Stimulated activated CD4-positive, alpha-beta T cell treated with anti-CD3 and anti-CD28 coated beads, TNF-alpha, amount 100 ng/mL, for 48 hours (primary cell): ENCODE results near the gene CWC15.
"Not testable (repeated sequence)": the region's sequence is repeated elsewhere in the genome, so short reads cannot be mapped to it uniquely, and the experiment has no call there.

Experiments
- DNase-seq, 3 donors: peaks; one replicate each; pipeline ENCODE4 v3.0.0-alpha.2; 2020; ENCODE audit warnings: low read depth in 3 of 3

The CWC15 gene

DNA sequence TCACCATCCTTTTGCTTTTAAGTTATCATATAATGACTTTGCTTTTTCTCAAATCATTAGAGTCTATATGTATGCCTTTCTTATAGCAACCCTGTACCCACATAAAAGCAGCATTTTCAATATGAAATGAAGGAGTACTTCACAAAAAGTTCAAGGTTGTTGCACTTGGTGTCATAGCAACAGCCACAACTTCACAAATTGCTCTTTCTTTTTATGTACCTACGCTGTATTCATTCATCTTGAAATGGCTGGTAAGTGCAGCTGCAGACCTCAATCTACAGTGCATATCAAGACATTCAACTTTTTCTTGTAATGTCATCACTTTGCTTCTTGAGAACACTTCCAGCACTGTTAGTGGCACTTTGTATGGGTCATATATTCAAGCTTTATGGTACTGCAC is 18.6 kb downstream of the CWC15 start:
- no peak for DNase-seq

DNA sequence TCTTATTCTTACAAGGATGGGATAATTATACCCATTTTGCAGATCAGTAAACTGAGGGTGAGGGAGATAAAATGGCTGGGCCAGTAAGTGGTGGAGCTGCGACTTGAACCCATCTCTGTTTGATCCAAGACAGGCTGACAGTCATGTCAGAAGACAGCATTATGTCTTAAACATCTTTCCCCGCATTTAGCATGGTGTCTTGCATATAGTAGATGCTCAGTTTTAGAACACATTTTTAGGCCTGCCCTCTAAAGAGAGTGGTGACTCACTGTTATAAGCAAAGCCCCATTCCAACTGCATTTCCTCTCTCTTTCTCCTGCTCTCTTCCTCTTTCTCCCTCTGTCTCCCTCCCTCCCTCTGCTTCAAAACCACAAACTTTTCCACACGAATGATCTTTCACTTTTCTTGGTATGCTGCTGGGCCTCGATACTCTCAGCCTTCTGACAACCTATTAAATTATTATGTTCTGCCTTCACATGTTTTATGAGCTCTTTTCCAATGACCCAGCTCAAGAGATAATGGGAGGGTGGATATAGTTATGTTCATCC is 25.2 kb downstream of the CWC15 start:
- DNase-seq: no peak

DNA sequence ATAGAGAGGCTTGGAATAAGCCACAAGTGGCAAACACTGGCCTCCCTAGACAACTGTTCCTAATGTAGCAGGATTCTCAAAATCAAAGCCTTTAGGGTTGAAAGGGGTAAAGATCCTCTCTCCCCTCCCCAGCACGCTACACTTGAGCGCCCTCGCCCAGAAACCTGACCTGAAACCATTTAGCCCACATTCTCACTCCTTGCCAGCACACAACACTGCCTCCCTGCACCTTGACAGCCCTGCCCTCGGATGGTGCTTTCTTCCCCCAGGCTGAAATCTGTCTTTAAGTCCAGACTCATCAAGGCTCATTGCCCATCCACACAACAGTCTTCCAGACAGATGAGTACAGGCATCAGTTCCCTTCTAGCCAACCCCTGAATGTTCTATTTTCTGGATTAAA is 26.5 kb downstream of the CWC15 start:
- no peak for DNase-seq

DNA sequence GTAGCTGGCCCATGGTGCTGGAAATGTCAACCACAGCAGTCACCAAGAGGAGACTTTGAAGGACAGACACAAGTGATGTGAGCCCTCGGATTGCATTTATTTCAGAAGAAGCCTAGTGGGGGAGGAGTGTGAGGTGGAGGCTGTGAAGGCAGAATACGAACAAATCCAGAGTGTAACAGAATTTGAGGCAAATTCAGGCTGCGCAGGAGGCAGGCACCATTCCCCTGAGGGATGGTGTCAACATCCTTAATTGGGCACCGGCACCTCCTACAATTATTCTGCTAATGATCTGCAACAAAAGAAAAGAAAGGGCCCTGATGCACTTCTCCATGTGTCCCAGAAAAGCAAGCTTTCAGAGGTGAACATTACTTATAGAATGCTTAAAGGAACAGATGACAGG is 32.2 kb downstream of the CWC15 start:
- DNase-seq: no peak

DNA sequence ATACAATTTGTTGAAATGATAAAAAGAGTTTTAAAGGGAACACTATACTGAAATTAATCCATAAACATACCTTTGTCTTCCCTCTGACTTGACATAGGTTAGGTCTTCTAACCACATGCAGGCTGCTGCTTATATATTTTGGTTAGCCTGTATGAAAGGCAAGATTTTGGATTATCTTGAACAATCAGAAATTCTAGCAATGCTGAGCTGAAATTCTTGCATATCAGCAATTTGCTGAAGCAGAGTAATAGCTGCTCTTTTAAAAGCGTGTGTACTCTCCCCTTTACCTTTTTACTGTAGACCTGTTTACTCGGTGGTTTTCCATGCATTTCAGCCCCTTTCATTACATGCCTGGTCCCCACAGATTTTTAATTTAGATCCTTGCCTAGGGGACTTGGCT is 34.0 kb downstream of the CWC15 start:
- DNase-seq: no peak

DNA sequence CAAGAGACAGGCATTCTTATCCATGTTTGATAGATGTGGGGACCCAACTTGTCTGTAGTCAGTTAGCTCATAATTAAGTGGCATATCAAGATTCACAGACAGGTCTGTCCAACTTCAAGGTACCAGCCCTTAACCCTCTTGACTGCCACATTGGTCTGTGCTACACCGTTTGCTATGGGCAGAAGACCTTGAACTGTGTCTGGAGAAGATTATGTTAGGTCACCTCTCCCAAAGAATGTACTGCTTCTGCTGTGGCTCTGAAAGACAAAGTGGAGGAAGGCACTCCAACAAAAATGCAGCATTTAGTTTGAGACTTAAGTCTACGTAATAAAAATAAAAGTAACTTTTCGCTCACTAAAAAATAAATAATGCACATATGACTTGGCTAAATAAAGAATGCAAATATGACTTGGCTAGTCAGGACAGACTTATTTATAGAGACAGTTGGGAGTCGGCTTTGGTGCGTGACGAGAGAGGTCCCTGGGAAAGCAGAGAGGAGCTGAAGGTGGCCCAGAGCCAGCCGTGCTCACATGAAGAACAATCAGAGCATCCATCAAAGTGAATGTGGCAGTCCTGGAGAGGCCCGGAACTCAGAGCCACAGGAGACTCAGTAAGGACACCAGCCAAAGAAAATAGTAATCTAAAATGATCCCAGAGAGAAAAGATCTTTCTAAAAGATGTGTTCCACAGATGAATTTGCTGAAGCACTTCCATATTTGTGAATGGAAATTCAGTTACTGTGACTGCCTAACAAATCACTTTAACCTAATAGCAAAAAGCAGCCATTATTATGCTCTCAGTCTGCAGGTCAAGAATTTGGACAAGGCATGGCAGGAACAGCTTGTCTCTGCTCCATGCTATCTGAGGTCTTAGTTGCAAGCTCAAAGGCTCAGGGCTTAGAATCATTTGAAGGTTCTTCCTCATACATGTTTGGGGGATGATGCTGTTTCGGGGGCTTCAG is 35.0 kb downstream of the CWC15 start:
- DNase-seq: no peak

DNA sequence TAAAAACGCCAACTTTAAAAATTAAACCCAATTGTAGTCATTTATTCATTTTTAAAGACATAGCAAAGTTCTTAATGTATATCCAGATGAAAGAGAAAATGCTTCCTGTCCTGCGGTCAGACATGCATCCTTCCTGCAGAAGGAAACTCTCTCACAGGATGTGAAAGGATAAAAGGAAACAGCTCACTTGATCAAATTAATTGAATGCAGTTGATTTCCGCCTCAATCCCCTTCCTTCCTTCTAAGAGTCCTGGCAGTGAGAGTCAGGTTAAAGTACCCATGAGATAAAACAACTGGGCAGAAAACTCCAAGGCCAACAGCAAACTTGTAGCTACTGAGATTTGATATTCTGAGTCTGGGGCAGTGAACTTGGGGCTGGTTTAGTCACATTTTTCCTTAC is 38.5 kb downstream of the CWC15 start:
- DNase-seq: no peak

DNA sequence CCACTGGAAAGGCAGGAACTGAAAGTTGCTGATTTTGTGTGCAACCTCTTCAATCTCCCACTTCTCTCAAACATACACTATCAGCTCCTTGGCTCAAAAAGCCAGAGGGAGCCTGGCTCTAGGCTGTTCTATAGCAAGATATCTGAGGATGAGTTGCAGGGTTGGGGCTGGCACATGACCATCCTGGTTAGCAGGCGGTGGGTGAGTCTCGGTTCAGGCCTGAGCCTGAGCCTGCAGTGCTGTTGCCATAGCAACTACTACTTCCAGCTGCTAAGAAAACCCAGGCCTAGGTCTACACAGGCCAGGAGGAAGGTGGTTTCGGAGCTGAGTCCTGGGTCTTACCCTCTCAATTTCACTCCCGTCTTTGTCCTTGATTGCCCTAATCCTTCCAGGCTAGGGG is 39.0 kb downstream of the CWC15 start:
- DNase-seq: no peak

DNA sequence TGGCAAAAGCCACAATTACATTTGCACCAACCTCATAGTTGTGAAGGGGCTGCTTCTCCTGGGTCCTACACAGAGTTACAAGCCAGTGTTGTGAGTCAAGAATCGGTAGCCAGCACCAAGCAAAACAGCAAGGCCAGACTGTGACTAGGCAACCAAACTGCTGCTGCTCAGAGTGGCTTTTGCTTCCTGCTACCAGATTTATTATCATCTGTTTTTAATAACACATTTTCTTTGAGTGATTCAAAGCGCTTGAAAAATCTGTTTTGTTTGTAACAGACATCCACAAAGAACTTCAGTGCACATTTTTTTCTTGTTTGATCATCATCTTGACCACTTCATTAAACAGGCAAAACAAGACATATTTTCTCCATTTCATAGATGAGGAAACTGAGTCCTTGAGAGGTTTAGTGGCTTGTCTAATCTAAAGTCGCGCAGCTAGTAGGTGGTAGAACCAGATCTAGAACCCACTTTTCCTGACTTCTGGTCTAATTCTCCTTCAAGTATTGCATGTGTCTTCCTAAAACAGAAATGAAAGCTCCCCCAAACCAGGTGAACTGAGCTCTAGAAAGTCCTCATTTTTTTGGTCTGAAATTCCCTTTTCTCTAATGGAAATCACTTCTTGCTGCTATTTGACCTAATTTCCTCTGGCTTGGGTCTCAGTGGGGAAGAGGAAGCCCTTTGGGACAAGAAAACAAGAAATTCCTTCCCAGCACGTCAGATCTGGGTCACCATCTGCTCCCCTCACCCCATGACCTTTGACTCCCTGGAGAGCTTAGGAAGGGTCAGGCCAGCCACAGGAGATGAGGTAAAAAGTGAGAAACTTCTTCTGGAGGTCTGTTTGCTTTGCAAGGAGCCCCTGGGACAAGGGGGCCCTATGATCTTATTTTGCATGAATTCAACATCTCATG is 39.9 kb downstream of the CWC15 start:
- no peak for DNase-seq

DNA sequence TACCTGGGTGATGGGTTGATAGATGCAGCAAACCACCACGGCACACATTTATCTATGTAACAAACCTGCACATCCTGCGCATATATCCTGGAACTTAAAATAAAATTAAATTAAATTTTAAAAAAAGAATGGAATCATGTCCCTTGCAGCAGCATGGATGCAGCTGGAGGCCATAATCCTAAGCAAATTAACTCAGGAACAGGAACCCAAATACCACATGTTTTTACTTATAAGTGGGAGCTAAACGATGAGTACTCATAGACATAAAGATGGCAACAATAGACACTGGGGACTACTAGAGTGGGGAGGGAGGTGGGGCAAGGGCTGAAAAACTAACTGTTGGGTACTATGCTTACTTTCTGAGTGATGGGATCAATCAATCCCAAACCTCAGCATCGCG is 40.9 kb downstream of the CWC15 start:
- DNase-seq: no peak

DNA sequence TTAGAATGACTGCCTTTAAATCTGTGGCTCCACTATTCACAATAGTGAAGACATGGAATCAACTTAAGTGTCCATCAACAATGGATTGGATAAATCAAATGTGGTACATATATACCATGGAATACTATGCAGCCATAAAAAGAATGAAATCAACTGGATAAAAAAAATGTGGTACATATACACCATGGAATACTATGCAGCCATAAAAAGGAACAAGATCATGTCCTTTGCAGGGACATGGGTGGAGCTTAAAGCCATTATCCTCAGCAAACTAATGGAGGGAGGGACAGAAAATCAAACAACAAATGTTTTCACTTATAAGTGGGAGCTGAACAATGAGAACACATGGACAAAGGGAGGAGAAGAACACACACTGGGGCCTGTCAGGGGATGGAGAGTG is 41.3 kb downstream of the CWC15 start:
- not testable (repeated sequence) for DNase-seq

DNA sequence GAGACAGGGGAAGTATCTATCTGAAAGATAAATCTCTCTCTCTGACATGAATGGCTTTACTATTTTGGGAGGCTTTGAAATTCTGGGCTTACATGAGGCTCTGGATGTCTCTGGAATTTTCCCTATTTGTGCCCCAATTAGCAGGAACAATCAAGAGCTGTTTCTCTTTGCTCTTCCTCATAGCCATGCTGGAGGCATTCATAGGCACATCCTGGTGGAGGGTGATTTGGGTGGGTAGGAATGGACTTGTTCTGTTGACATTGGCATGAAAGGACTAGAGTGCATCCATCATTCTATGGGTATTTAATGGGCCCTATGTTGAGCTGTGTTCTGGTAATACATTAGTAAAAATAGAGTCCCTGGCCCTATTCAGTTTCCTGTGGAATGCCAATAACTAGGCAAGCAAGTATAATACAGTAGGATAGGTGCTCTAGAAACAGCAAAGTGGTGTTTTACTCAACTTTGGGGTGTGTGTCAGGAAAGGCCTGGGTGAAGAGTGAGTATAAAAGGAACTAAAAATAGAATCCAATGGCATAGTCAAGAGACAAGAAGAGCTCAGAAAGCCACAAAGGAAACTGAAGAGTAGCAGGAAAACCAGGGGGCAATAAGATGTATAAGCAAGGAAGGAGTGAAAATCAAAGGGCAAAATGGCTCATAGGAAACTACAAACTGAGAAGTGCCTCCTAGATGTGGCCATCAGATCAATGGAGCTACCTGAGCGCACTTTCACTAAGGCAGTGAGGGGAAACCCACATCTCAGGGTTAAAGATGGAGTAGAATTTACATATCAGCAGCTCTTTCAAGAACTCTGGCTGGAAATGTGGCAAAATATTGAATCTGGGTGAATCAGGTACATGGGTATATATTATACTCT is 45.0 kb downstream of the CWC15 start:
- DNase-seq: no peak

DNA sequence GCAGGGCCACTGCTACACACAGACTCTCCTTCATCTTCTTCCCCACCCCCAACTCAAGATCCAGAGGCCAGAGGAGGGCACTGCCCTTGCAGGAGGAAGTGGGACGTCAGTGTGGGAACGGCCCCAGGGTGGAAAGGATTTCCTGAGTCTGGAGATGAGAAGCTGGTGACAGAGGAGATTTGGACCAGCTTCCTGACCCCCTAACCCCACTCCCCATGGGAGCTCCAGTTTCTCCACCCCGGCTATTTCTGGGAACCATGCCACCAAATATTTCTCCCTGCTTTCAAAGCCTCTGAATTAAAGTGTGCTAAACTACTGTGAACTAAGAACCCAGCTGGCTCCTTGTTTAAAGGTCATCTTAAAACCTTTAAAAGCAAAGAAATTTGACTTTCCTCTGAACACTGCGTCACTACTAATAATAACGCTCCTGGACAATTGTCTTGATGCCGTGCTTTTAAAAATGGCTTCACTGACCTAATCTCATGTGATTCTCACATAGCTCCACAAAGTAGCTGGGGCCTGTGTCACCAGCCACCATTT is 46.6 kb downstream of the CWC15 start:
- no peak for DNase-seq

DNA sequence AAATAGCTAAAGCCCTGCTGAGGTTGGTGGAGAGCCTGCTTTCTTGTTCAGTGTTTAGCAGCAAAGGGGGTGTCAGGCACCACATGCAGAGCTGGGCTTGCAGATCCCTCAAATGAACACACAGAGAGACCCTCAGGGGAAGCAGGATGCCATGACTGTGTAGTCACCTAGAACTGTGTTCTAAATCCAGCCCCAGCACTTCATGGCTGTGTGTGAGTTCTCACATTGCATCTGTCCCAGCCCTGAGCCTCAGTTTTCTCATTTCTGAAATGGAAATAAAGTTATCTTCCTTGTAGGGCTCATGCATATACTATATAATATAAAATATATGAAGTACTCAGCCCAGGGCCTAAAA is 47.1 kb downstream of the CWC15 start:
- DNase-seq: no peak

DNA sequence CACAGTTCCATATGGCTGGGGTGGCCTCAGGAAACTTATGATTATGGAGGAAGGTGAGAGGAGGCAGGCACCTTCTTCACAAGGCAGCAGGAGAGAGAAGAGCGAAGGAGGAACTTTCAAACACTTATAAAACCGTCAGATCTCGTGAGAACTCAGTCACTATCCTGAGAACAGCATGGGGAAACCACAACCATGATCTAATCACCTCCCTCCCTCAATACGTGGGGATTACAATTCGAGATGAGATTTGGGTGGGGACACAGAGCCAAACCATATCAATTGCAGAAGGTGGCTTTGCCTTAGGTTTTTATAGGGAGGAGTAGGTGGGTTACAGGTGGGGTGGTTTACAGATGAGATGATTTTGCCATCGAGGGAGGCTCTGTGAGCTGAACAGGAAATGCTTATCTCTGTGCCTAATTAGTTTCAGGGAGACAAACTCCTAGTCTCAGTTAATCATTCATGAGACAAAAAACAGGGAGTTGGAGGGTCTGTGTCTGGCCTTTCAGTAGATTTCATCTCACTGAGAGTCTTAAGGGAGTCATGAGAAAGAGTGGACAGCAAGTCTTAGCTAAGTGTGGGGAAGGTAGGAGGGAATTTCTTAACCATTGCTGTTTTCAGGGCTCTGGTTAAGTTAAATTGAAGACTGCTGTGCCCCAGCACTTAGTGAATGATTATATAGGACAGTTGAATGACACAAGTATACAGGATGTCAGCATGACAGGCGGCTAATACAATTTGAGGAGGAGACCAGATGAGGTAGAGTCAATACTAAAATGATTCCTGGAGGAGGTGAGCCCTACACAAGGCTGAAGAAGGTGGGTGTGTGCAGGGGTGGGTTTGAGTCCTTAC is 47.7 kb downstream of the CWC15 start:
- DNase-seq: no peak

DNA sequence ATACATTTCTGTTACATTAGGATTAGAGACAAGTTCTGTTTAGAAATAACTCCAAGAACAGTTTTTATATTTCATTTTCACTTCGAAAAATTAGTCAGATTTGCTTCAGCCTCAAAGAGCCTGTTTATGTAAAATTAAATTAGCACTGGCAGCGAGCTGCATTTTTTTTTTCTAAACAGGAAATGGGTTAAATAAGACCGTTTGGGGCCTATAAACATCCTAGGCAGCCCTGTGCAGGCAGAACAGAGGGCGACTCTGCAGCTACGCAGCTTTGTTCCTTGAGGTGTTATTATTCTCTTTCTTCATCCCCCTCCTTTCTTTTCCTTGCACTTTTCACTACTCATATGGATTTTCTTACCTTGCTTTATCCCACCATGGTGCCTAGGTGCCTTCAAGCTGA is 48.7 kb downstream of the CWC15 start:
- DNase-seq: no peak

DNA sequence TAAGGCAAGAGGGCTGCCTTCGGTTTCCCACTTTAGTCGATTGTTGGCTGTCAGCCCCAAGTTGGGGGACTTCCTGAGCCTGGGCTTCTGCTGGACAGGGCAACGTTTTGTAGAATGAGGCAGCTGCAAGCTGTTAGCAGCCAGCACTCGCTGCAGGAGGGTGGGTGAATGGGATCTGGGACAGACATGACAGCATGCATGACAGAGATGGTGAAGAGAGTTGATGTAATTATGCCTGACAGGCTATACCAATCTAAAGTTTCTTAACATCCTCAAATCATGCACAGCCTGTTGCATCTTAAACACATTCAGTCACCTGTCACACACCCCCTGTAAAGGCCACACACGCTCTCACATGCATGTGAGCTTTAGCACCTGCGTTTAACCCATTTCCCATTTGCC is 49.2 kb downstream of the CWC15 start:
- no peak for DNase-seq

DNA sequence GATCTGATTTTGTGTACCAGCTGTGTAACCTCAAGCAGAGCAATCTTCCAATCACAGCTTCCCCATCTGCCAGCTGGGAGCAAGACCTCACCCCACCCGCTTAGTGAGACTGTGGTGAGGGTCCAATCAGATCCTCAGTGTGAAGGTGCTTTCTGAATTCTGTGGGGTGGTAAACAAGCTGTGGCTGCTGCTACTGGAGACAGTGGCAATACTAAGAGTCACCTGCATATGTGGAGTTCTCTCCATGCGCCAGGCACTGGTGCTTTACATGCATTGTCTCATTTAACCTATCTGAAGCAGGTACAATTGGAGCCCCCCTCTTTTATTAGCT is 50.4 kb downstream of the CWC15 start:
- no peak for DNase-seq

DNA sequence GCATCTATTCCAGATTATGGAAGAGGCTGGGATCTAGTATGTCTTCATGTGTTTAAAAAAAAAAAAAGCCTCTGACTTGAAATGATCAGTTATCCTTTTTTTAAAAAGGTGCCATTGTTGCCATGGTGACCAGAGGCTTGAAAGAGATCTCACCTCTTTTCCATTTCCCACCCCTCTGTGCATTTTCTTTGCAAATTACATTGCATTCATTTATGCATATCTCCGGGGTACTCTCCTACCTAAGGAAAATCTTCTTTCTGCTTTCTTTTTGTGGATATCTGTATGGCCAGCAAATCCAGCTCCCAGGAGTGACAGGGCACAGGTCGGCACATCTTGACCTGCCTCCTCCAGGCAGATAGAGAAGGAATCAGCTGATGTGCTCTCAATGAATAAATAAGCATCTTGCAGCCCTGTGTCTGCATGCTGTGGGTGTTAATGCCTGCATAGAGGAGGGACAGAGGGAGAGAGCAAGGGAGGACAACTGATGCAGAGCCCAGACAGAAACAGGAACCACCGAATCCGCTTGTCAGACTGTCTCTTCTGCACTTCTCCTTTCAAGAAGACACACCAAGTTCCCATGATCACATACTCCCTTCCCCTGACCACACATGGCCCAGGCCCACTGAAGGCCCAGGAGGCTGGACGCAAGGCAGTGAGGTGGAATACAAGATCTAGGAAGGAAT is 50.9 kb downstream of the CWC15 start:
- DNase-seq: no peak

DNA sequence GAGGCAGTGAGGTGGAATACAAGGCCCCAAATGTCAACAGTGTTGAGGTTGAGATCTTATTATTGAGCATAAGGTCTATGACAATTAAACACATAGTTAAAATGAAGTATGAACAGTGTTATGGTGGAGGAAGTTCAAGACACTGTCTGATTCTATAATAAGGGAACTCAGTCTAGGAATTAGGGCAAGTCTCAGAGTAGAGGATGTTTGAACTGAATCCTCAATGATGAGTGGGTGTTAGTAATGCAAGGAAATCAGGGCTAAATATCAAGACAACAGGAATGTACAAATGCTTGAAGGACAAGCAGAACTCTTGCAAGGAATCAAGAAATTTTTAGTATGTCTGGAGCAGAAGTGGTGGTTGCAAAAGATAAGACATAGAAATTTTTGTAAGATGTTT is 53.0 kb downstream of the CWC15 start:
- DNase-seq: no peak
